Karpas-422 (cell line): ENCODE results near the gene ASF1B. TPM values are rescaled to one million over a fixed set of nuclear protein-coding genes. Genes with fewer than 3 reads are reported as not detected.

ENCODE experiments used
- DNase-seq: peaks from one replicate; pipeline ENCODE4 v3.0.0-alpha.2; 2015
- H2AFZ ChIP-seq: fragments of 200-600 bp; sonication (generic); 2 replicates; pipeline ENCODE4 v1.6.1; 2014; ENCODE audit warnings: antibody characterized with exemption, low read length, mixed read lengths
- H3K27ac ChIP-seq: fragments of 200-600 bp; sonication (generic); 2 replicates; pipeline ENCODE4 v1.5.1; 2014; ENCODE audit warnings: mild to moderate bottlenecking, low read length, moderate library complexity
- H3K27me3 ChIP-seq: fragments of 200-600 bp; sonication (generic); 2 replicates; pipeline ENCODE4 v1.6.1; 2014; ENCODE audit warnings: low read length, mixed read lengths
- H3K36me3 ChIP-seq: fragments of 200-600 bp; sonication (generic); 2 replicates; pipeline ENCODE4 v1.6.1; 2014; ENCODE audit warnings: low read length, mixed read lengths; ENCODE audit not compliant: insufficient read depth
- H3K4me1 ChIP-seq: fragments of 200-600 bp; sonication (generic); 2 replicates; pipeline ENCODE4 v1.6.1; 2014; ENCODE audit warnings: mild to moderate bottlenecking, low read length, mixed read lengths
- H3K4me2 ChIP-seq: fragments of 200-600 bp; sonication (generic); 2 replicates; pipeline ENCODE4 v1.6.1; 2014; ENCODE audit warnings: low read length, low read depth, mild to moderate bottlenecking; ENCODE audit not compliant: poor library complexity, severe bottlenecking
- H3K4me3 ChIP-seq: fragments of 200-600 bp; sonication (generic); 2 replicates; pipeline ENCODE4 v1.5.1; 2014; ENCODE audit warnings: mild to moderate bottlenecking, antibody characterized with exemption, low read length, mixed read lengths
- H3K79me2 ChIP-seq: fragments of 200-600 bp; sonication (generic); 2 replicates; pipeline ENCODE4 v1.6.1; 2014; ENCODE audit warnings: mild to moderate bottlenecking, low read length, mixed read lengths
- H3K9ac ChIP-seq: fragments of 200-600 bp; sonication (generic); 2 replicates; pipeline ENCODE4 v1.6.0; 2014; ENCODE audit warnings: low read length
- H3K9me2 ChIP-seq: fragments of 200-600 bp; sonication (generic), shearing (Covaris generic); replicated peaks from 2 replicates; pipeline ENCODE4 v1.6.0; 2014; ENCODE audit warnings: mild to moderate bottlenecking, low read length, moderate library complexity; ENCODE audit not compliant: insufficient read depth
- H3K9me3 ChIP-seq: fragments of 300-700, 200-600 bp; sonication (generic); 2 replicates; pipeline ENCODE4 v1.6.1; 2014; ENCODE audit warnings: low read length, mixed read lengths
- H4K20me1 ChIP-seq: fragments of 200-600 bp; sonication (generic); 2 replicates; pipeline ENCODE4 v1.6.1; 2014; ENCODE audit warnings: mild to moderate bottlenecking, antibody characterized with exemption, low read length, low read depth; ENCODE audit not compliant: insufficient read depth
- total RNA-seq: library from RNA; depleted of rRNA; stranded (reverse); fragments of >200 nt; shearing (Covaris generic); gene quantifications from 2 replicates; pipeline ENCODE4 v1.2.3, GENCODE V29; 2014; ENCODE audit warnings: low replicate concordance

ASF1B gene
- total RNA-seq, 1 experiment from 2014 or later: 34.9 TPM

DNA sequence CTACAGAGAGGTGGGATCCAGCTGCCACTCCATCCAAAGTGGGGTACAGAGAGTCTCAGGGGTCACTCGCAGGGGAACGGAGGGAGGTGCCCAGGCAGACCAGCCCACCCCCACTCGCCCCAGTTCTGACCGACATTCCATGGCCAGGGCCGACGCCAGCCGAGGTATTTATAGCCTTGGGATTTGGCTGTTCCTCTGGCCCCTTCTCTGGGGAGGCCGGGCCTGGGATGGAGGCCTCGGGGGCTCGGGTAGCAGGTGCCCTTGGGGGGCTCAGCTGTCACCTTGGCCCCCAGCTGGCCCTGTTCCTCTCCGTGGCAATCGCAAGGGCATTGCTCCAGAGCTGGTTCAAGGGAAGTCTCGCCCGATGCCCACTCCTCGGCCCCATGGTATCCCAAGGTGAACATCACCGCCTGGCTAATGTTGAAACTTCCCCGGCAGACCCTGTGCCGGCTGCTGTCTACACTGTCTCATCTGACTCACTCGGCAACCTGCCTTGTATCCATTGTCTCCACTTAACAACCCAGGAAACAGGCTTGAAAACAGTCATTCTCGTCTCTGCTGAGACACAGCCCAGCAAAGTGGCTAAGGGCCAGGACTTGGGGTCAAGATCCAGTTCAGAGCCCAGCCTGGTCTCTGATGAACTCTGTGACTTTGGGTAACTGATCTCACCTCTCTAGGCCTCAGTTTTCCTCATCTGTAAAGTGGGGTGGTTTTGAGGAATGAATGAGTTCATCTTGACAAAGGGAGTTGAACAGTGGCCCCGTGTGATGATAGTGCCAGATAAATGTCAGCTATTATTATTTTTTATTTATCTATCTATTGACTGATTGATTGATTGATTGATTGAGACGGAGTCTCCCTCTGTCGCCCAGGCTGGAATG, 28.6 kb downstream of the ASF1B start:
- no peaks in the 10 kb centered on the region for H4K20me1 ChIP-seq
- H3K27ac ChIP-seq: no peak overlapping the region
- DNase-seq: peak; percentile 37
- peaks cover 21% of the 10 kb centered on the region; the same call in 1 of the 2 replicates for H3K79me2 ChIP-seq
- no peak overlapping the region for H3K9ac ChIP-seq
- H3K36me3 ChIP-seq: no peaks in the 10 kb centered on the region
- H3K4me3 ChIP-seq: no peak overlapping the region
- no peaks in the 10 kb centered on the region for H3K9me2 ChIP-seq
- no peaks in the 10 kb centered on the region for H3K4me1 ChIP-seq
- H2AFZ ChIP-seq: no peak overlapping the region
- H3K27me3 ChIP-seq: no peaks in the 10 kb centered on the region
- no peak overlapping the region for H3K4me2 ChIP-seq
- H3K9me3 ChIP-seq: no peaks in the 10 kb centered on the region

DNA sequence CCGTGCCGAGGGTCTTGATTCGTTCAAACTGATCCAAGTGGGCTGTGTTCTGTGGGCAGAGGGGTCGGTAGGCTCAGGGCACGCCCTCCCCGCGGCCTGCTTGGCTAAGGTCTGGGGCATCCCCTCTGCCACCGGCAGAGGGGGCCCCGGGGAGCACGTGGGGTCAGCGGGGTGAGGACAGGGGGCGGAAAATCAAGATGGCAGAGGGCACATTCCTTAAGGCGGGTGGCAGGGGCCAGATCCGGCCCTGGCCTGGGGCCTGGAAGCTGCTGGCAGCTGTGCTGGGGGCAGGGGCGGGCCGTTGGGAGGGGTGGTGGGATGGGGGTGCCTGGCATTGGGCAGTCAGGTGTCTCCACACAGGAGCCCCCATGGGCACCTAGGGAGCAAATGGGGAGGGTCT, 29.5 kb downstream of the ASF1B start:
- H3K9me3 ChIP-seq: no peaks in the 10 kb centered on the region
- no peak overlapping the region for H2AFZ ChIP-seq
- H3K79me2 ChIP-seq: peaks cover 14% of the 10 kb centered on the region; the same call in 1 of the 2 replicates
- no peak for DNase-seq
- no peak overlapping the region for H3K4me2 ChIP-seq
- no peaks in the 10 kb centered on the region for H3K9me2 ChIP-seq
- no peaks in the 10 kb centered on the region for H3K36me3 ChIP-seq
- no peak overlapping the region for H3K9ac ChIP-seq
- no peak overlapping the region for H3K27ac ChIP-seq
- H3K4me1 ChIP-seq: no peaks in the 10 kb centered on the region
- no peaks in the 10 kb centered on the region for H4K20me1 ChIP-seq
- H3K4me3 ChIP-seq: no peak overlapping the region
- no peaks in the 10 kb centered on the region for H3K27me3 ChIP-seq

DNA sequence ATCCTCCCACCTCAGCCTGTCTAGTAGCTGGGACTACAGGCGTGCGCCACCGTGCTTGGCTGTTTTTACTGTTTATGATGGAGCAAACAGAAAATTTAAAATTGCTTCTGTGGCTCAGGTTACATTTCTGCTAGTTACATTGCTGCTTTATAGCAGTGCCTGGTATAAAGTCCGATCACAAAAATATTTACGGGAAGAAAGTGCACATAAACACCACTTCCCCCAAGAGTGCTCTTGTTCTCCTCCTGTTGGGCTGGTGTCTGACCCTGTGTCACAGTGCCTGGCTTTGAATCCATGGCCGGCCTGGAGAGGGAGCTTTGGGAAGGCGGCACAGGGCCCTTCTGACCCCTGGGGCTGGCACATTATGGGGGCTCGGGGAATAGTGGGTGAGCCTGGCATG, 30.7 kb downstream of the ASF1B start:
- no peaks in the 10 kb centered on the region for H4K20me1 ChIP-seq
- H3K4me2 ChIP-seq: no peak overlapping the region
- peaks cover 6% of the 10 kb centered on the region; the same call in 1 of the 2 replicates for H3K79me2 ChIP-seq
- H3K27me3 ChIP-seq: no peaks in the 10 kb centered on the region
- no peaks in the 10 kb centered on the region for H3K4me1 ChIP-seq
- DNase-seq: no peak
- H3K9me2 ChIP-seq: no peaks in the 10 kb centered on the region
- no peak overlapping the region for H3K9ac ChIP-seq
- H3K4me3 ChIP-seq: no peak overlapping the region
- no peak overlapping the region for H3K27ac ChIP-seq
- H2AFZ ChIP-seq: no peak overlapping the region
- H3K36me3 ChIP-seq: no peaks in the 10 kb centered on the region
- no peaks in the 10 kb centered on the region for H3K9me3 ChIP-seq

DNA sequence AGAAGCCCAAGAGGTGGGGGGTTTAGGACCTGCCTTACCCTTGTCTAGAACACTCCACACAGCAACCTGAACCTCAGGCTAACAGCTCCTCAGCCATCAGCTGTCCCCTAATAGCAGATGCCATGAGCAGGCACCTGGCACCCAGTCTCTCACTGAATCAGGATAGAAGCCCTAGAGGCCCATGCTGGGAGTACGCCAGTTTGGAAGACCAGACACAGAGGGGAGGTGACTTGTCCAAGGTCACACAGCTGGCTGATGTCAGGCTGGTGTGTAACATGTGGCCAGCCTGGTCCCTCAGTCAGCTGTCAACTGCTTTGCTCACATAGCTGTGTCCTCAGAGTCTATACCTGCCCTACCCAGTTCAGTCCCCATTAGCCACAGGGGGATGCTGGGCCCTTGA, 33.1 kb downstream of the ASF1B start:
- H3K9ac ChIP-seq: no peak overlapping the region
- H2AFZ ChIP-seq: no peak overlapping the region
- no peak overlapping the region for H3K27ac ChIP-seq
- H3K4me1 ChIP-seq: no peaks in the 10 kb centered on the region
- no peaks in the 10 kb centered on the region for H4K20me1 ChIP-seq
- H3K4me3 ChIP-seq: no peak overlapping the region
- no peaks in the 10 kb centered on the region for H3K36me3 ChIP-seq
- H3K27me3 ChIP-seq: no peaks in the 10 kb centered on the region
- H3K9me2 ChIP-seq: no peaks in the 10 kb centered on the region
- no peaks in the 10 kb centered on the region for H3K79me2 ChIP-seq
- H3K4me2 ChIP-seq: no peak overlapping the region
- H3K9me3 ChIP-seq: no peaks in the 10 kb centered on the region
- peak; percentile 41 for DNase-seq

DNA sequence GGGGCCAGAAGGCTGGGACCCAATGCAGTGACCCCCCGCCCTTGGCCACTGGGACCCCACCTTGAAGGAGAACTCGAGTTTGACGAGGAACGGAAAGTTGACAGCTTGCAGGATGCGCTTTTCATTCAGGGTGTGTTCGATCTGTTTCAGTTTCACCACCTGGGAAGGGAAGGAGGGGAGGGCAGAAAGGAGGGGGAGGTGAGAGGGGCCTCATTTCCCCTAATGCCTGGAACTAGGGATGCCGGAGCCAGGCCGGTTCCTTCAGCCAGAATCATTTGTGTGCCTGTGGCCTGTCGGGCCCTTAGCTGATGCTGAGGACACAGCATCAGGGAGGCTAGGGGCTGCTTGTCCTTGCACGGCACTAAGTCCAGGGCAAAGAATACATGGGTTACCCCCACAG, 33.6 kb downstream of the ASF1B start:
- Histone ChIP-seq H3K4me3 (no peak overlapping the region), H3K9ac (no peak overlapping the region), H2AFZ (no peak overlapping the region), H3K27me3 (no peaks in the 10 kb centered on the region), H3K79me2 (no peaks in the 10 kb centered on the region), H3K27ac (no peak overlapping the region), H3K36me3 (no peaks in the 10 kb centered on the region), H3K4me1 (no peaks in the 10 kb centered on the region), H3K4me2 (no peak overlapping the region), H3K9me3 (no peaks in the 10 kb centered on the region), H4K20me1 (no peaks in the 10 kb centered on the region), H3K9me2 (no peaks in the 10 kb centered on the region)
- DNase-seq: no peak

DNA sequence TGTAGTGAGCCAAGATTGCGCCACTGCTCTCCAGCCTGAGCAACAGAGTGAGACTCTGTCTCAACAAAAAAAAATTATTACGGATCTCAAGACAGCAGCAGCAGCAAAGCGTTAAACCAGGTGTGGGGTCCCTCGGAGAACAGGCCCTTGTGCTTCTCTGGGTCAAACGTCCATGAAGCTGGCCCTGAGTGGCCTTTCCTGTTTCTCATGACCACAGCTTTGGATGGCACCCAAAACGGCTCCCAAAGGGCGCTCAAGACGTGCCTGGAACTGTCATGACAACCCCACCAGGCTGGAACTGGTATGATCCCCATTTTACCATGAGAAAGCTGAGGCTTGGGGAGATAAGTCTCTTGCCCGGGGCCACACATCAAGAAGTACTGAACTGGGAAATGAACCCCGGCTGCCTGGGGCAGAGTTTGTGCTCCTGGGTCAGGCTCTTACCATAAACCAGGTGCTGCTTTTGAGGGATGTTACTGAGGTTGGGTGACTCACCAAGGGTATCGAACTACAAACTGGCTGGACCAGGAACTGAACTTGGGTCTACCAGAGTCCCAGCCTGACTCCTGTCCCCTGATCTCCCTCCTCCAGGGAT, 34.2 kb downstream of the ASF1B start:
- no peak overlapping the region for H3K4me2 ChIP-seq
- no peaks in the 10 kb centered on the region for H3K27me3 ChIP-seq
- H4K20me1 ChIP-seq: no peaks in the 10 kb centered on the region
- no peaks in the 10 kb centered on the region for H3K9me3 ChIP-seq
- no peak overlapping the region for H3K9ac ChIP-seq
- H3K79me2 ChIP-seq: no peaks in the 10 kb centered on the region
- H3K4me1 ChIP-seq: no peaks in the 10 kb centered on the region
- H3K9me2 ChIP-seq: no peaks in the 10 kb centered on the region
- H3K4me3 ChIP-seq: no peak overlapping the region
- H3K27ac ChIP-seq: no peak overlapping the region
- no peak overlapping the region for H2AFZ ChIP-seq
- DNase-seq: peak; percentile 40
- no peaks in the 10 kb centered on the region for H3K36me3 ChIP-seq

DNA sequence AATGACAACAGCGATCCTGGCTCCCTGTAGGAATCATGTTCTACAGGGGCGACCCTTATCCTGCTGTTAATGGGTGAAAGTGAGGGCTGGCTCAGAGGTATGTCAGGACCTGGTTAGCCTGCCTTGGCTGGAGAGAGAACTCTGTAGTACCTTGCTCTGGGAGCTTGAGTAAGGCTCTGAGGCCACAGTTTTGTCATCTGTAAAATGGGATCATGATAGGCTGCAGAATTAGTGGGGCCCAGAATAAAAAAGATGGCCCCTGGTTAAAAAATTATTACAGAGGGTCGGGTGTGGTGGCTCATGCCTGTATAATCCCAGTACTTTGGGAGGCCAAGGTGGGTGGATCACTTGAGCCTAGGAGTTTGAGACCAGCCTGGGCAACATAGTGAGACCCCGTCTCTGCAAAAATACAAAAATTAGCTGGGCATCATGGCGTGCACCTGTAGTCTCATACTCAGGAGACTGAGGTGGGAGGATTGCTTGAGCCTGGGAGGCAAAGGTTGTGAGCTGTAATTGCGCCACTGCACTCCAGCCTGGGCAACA, 35.3 kb downstream of the ASF1B start:
- no peaks in the 10 kb centered on the region for H3K4me1 ChIP-seq
- no peaks in the 10 kb centered on the region for H3K9me2 ChIP-seq
- no peaks in the 10 kb centered on the region for H4K20me1 ChIP-seq
- H3K27ac ChIP-seq: no peak overlapping the region
- no peak overlapping the region for H2AFZ ChIP-seq
- H3K4me2 ChIP-seq: no peak overlapping the region
- H3K79me2 ChIP-seq: no peaks in the 10 kb centered on the region
- no peaks in the 10 kb centered on the region for H3K9me3 ChIP-seq
- H3K27me3 ChIP-seq: no peaks in the 10 kb centered on the region
- H3K9ac ChIP-seq: no peak overlapping the region
- H3K4me3 ChIP-seq: no peak overlapping the region
- no peaks in the 10 kb centered on the region for H3K36me3 ChIP-seq
- no peak for DNase-seq

DNA sequence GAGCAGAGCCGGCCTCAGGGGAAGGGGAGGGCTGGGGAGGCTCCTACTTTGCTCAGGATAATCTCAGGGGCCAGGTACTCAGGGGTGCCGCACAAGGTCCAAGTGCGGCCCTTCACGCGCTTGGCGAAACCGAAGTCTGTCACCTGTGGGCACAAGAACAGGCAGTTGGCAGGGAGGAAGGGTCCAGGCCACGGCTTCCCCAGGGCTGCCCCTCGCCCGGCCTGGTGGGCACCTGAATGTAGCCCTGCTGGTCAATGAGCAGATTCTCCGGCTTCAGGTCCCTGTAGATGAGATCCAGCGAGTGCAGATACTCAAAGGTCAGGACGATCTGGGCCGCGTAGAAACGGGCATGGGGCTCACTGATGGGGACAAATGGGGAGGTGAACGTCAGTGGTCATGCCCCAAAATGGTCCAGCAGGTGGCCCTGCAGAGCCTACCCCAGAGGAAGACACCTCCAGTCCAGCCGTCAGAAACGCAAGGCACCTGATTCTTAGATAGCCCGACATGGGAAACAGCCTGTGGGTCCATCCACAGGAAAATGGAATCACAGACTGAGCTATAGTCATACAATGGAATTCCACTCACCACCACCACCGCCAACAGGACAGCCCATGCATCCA, 38.7 kb downstream of the ASF1B start:
- no peak overlapping the region for H3K9ac ChIP-seq
- no peaks in the 10 kb centered on the region for H3K4me1 ChIP-seq
- H3K27ac ChIP-seq: no peak overlapping the region
- H3K36me3 ChIP-seq: no peaks in the 10 kb centered on the region; the same call in 1 of the 2 replicates
- H3K79me2 ChIP-seq: no peaks in the 10 kb centered on the region
- H3K9me2 ChIP-seq: no peaks in the 10 kb centered on the region
- peak; percentile 38 for DNase-seq
- H3K4me3 ChIP-seq: no peak overlapping the region
- H3K9me3 ChIP-seq: peaks cover 4% of the 10 kb centered on the region; the same call in 1 of the 2 replicates
- H2AFZ ChIP-seq: no peak overlapping the region
- no peak overlapping the region for H3K4me2 ChIP-seq
- no peaks in the 10 kb centered on the region for H3K27me3 ChIP-seq
- H4K20me1 ChIP-seq: no peaks in the 10 kb centered on the region
